ENCODE measurements around the gene UBE2Q1.

Gene UBE2Q1

GRCh38 chr1:154557939-154558719 is at the start of gene UBE2Q1:
TSS of gene UBE2Q1 (minus strand) at chr1:154558662. CDS start at chr1:154558553, 109 bp downstream.
- DNase-seq (ENCODE audit: low read depth), result no peak

GRCh38 chr1:154607609-154608396 is 49.3 kb upstream of the UBE2Q1 start, which contains the start of gene ADAR:
TSS of gene ADAR (minus strand) at chr1:154608186. CDS start at chr1:154608006, 180 bp downstream.
- DNase-seq (ENCODE audit: low read depth), result peak; percentile 99

- DNase-seq (ENCODE audit: low read depth), result peak; percentile 63
These were observed 48.7 kb upstream of the UBE2Q1 start for GRCh38 chr1:154607106-154607608.

GRCh38 chr1:154605534-154605933 is 47.1 kb upstream of the UBE2Q1 start:
- DNase-seq (ENCODE audit: low read depth), result no peak

GRCh38 chr1:154603317-154603716 is 44.9 kb upstream of the UBE2Q1 start:
- DNase-seq (ENCODE audit: low read depth), result no peak

- DNase-seq (ENCODE audit: low read depth), result peak; percentile 54
These were observed 41.2 kb upstream of the UBE2Q1 start for GRCh38 chr1:154599658-154600057.

GRCh38 chr1:154598871-154599635 is 40.6 kb upstream of the UBE2Q1 start:
- peak; percentile 17 for DNase-seq (ENCODE audit: low read depth)

GRCh38 chr1:154595621-154596020 is 37.2 kb upstream of the UBE2Q1 start:
- peak; percentile 57 for DNase-seq (ENCODE audit: low read depth)

- DNase-seq (ENCODE audit: low read depth), result no peak
These were observed 36.3 kb upstream of the UBE2Q1 start for GRCh38 chr1:154594811-154595210.

GRCh38 chr1:154593390-154593789 is 34.9 kb upstream of the UBE2Q1 start:
- DNase-seq (ENCODE audit: low read depth), result no peak

GRCh38 chr1:154591206-154591605 is 32.7 kb upstream of the UBE2Q1 start:
- no peak for DNase-seq (ENCODE audit: low read depth)

- DNase-seq (ENCODE audit: low read depth), result no peak
These were observed 32.3 kb upstream of the UBE2Q1 start for GRCh38 chr1:154590756-154591155.

- peak; percentile 34 for DNase-seq (ENCODE audit: low read depth)
These were observed 31.3 kb upstream of the UBE2Q1 start for GRCh38 chr1:154589780-154590179.

- DNase-seq (ENCODE audit: low read depth), result no peak
These were observed 28.2 kb upstream of the UBE2Q1 start for GRCh38 chr1:154586641-154587040.

- no peak for DNase-seq (ENCODE audit: low read depth)
These were observed 27.8 kb upstream of the UBE2Q1 start for GRCh38 chr1:154586231-154586630.

GRCh38 chr1:154584267-154584994 is 26.0 kb upstream of the UBE2Q1 start:
- no peak for DNase-seq (ENCODE audit: low read depth)

- peak; percentile 24 for DNase-seq (ENCODE audit: low read depth)
These were observed 25.3 kb upstream of the UBE2Q1 start for GRCh38 chr1:154583773-154584172.

- no peak for DNase-seq (ENCODE audit: low read depth)
These were observed 24.4 kb upstream of the UBE2Q1 start for GRCh38 chr1:154582885-154583284.

GRCh38 chr1:154581766-154582165 is 23.3 kb upstream of the UBE2Q1 start:
- DNase-seq (ENCODE audit: low read depth), result no peak

GRCh38 chr1:154579374-154579773 is 20.9 kb upstream of the UBE2Q1 start:
- no peak for DNase-seq (ENCODE audit: low read depth)

- no peak for DNase-seq (ENCODE audit: low read depth)
These were observed 19.6 kb upstream of the UBE2Q1 start for GRCh38 chr1:154578058-154578418.
